NB4 (cell line): Measurements from ENCODE around the gene DAZ3.
"Not testable (repeated sequence)": the region's sequence is repeated elsewhere in the genome, so short reads cannot be mapped to it uniquely, and the experiment has no call there.

ENCODE experiments used
- DNase-seq: peaks from one replicate; pipeline ENCODE4 v3.0.0; 2010; ENCODE audit warnings: low read depth
- H3K4me3 ChIP-seq: one replicate; pipeline ENCODE4 v1.5.1; 2011; ENCODE audit warnings: mild to moderate bottlenecking, low read depth, low read length, moderate library complexity

The DAZ3 gene, protein sequence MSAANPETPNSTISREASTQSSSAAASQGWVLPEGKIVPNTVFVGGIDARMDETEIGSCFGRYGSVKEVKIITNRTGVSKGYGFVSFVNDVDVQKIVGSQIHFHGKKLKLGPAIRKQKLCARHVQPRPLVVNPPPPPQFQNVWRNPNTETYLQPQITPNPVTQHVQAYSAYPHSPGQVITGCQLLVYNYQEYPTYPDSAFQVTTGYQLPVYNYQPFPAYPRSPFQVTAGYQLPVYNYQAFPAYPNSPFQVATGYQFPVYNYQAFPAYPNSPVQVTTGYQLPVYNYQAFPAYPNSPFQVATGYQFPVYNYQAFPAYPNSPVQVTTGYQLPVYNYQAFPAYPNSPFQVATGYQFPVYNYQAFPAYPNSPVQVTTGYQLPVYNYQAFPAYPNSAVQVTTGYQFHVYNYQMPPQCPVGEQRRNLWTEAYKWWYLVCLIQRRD

DNA sequence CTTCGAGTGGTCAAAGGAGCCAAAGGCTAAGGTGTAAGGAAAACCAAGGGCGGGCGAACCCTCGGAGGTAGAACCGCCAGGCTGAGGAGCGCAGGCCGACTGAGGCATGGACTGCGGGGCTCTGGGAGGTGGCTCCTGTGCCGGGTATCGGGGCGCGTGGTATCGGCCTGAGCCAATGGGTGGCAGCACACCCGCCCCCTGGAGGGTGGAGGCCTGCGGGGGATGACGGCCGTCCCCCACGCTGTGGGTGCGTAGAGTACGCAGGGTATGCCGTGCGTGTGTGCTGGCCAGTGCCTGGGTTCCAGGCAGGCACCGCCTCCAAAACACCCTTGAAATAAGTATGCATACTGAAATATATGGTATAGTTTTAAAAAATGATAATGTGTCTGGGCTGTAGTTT lies at the start of gene DAZ3:
Gene DAZ3 (minus strand): TSS at position 101 of the 400 bp plus-strand sequence. CDS start 208 bp downstream, outside the sequence.
- H3K4me3 ChIP-seq, DNase-seq: not testable (repeated sequence)

DNA sequence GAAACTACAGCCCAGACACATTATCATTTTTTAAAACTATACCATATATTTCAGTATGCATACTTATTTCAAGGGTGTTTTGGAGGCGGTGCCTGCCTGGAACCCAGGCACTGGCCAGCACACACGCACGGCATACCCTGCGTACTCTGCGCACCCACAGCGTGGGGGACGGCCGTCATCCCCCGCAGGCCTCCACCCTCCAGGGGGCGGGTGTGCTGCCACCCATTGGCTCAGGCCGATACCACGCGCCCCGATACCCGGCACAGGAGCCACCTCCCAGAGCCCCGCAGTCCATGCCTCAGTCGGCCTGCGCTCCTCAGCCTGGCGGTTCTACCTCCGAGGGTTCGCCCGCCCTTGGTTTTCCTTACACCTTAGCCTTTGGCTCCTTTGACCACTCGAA lies 20.4 kb upstream of the DAZ3 start, which contains the start of gene DAZ4:
Gene DAZ4 (plus strand): TSS at position 301 of the 400 bp plus-strand sequence. CDS start 208 bp downstream, outside the sequence.
- H3K4me3 ChIP-seq, DNase-seq: not testable (repeated sequence)

DNA sequence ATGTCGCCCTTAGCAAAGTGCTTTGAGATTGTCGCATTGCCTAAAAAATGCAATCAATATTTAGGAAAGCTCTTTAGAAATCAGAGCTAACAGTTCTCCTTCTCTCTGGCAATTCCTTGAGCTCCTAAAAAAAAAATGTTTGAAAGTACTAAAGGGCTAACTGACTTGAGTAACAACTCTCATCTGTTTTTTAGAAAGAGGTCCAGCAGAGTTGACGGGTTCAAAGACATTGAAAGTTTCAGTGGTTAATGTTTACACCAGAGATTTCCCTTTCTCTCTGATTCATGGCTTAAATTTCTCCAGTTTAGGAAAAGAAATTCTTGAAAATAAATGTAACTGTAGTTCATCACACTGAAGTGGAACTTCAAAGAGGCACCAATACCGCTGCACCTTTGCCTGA lies 11.9 kb upstream of the DAZ3 start:
- H3K4me3 ChIP-seq, DNase-seq: not testable (repeated sequence)

DNA sequence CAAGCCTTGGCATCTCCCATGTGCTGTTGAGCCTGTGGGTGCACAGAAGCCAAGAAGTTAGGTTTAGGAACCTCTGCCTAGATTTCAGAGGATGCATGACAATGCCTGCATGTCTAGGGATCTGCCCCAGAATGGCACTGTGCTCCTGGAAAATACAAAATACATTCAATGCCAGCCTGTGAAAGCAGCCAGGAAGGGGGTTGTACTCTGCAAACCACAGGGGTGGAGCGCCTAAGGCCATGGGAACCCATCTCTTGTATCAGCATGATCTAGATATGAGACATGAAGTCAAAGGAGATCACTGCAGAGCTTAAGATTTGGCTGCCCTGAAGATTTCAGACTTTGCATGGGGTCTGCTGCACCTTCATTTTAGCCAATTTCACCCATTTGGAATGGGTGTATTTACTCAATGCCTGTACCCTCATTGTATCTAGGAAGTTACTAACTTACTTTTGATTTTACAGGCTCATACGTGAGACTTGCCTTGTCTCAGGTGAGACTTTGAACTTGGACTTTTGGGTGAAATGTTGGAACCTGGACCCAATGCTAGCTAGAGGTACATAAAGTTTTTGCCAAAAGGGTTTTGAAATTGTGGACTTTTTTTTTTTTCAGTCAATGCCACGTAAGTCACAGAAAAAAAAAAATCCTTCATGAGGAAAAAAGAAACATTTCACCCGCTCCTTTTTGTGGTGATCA lies 11.1 kb upstream of the DAZ3 start:
- DNase-seq, H3K4me3 ChIP-seq: not testable (repeated sequence)

DNA sequence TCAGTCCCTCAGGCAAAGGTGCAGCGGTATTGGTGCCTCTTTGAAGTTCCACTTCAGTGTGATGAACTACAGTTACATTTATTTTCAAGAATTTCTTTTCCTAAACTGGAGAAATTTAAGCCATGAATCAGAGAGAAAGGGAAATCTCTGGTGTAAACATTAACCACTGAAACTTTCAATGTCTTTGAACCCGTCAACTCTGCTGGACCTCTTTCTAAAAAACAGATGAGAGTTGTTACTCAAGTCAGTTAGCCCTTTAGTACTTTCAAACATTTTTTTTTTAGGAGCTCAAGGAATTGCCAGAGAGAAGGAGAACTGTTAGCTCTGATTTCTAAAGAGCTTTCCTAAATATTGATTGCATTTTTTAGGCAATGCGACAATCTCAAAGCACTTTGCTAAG lies 8.6 kb upstream of the DAZ3 start:
- not testable (repeated sequence) for H3K4me3 ChIP-seq, DNase-seq
